NCI-H2107 treated with DMSO at 0.1 percent for 48 hours (cell line): ENCODE results near the gene SARM1.

Experiments
- DNase-seq: peaks from one replicate; lab custom pipeline; 2025; ENCODE audit not compliant: unreplicated experiment; lab: John Stamatoyannopoulos, UW

SARM1 gene

DNA sequence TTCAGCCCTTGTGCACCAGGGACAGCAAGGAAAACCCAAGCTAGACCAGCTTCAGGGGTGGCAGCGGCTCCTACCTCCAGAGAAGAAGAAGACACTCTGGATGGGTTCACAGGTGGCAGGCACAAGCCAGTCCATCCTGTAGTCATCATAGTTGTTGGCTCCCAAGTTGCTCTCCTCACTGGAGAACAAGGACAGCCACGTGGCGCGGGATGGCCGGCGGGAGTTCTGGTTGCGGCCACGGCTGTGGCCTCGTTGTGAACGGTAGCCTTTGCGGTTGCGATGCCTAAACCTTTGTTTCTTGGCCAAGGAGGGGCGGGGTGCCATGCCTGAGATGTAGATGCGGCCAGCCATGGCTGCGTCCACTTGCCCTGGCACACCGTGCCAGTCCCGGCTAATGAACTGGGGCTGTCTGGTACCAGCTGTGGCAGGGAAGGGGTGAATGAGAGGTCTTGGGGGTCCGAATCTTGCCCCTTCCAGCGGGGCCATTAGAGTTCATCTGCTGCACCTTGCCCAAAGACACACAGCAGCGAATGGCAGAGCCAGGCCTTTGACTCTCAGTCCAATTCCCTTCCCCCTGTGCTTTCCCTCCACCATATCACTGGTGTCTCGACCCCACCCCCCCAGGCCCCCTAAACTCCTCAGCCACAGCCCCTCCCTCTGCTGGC lies 3.7 kb upstream of the SARM1 start:
- no peak for DNase-seq

DNA sequence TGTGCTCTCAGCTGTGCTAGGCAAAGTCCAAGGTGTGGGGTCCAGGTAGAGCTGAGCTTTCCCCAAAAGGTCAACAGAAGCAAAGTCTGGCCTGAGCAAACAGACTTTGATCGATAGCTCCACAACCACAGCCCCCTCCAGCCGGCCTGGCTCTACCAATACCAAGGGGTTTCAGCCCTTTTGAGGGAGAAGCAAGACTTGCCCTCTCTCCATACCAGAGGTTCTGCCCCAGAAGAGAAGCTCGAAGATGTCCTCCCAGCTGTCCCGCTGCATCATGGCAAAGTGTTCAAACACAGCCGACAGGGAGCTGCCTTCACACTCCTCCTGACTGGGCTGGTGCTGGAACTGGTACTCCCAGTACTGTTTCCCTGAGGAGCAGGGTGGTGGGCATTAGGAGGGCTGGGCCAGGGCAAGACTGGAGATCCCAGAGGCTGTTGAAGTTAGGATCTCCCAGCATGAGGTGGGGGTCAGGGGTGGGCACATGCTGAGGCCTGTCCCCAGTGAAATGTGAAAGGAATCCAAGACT lies 3.1 kb upstream of the SARM1 start:
- DNase-seq, result no peak

GRCh38 chr17:28368915-28369683 lies 2.4 kb upstream of the SARM1 start:
- DNase-seq, result no peak

GRCh38 chr17:28369684-28370034 lies 1.8 kb upstream of the SARM1 start:
- DNase-seq, result no peak

GRCh38 chr17:28370035-28370743 lies 1.3 kb upstream of the SARM1 start, which contains the start of gene VTN:
VTN (minus strand) TSS chr17:28370307; CDS start chr17:28370203, 104 bp downstream.
- no peak for DNase-seq

DNA sequence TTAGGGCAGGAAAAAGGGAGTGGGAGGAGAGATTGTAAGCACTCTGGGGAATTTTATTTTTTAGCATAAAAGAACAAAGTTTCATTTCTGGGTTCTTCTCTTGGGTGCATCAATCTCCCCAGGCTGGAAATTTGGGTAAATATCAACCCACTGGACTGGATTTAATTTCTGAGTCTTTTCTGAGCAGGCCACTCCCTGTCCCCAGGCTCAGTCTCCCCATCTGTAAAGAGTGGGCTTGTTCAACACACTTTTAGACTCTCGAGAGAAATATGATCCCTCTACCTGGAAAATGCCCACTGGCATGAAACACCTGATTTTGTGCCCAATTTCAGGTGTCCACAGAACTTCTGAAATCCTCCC lies 770 bp upstream of the SARM1 start:
- no peak for DNase-seq

- no peak for DNase-seq
These were observed 880 bp downstream of the SARM1 start for GRCh38 chr17:28372203-28372944.

DNA sequence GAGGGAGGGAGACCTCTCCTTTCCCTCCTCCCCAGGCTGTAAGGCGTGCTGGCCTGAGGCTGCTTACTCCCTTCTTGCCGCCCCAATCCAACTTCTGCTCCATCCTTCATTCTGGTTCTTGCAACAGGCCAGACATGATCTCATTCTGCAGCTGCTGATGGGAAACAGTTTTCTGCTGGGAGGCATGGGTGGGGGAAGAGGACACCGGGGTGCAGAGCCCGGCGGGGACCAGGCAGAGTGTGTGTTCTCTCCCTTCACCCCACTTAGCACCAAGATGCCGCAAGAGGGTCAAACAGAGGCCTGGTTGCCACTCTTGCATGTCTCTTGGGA lies 1.4 kb downstream of the SARM1 start:
- no peak for DNase-seq

- no peak for DNase-seq
These were observed 8.6 kb downstream of the SARM1 start for GRCh38 chr17:28379814-28380801.

GRCh38 chr17:28381141-28381825 lies 9.8 kb downstream of the SARM1 start:
- DNase-seq, result no peak

- DNase-seq, result no peak
These were observed 13.0 kb downstream of the SARM1 start for GRCh38 chr17:28384281-28385036.

DNA sequence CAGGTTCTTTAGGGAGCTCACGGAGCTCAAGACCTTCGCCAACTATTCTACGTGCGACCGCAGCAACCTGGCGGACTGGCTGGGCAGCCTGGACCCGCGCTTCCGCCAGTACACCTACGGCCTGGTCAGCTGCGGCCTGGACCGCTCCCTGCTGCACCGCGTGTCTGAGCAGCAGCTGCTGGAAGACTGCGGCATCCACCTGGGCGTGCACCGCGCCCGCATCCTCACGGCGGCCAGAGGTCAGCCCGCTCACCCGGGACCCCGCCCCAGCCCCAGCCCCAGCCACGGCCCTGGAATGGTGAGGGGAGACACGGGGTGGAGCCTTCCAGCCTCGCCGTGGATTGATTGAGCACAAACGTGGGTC lies 13.5 kb downstream of the SARM1 start:
- DNase-seq, result no peak

DNA sequence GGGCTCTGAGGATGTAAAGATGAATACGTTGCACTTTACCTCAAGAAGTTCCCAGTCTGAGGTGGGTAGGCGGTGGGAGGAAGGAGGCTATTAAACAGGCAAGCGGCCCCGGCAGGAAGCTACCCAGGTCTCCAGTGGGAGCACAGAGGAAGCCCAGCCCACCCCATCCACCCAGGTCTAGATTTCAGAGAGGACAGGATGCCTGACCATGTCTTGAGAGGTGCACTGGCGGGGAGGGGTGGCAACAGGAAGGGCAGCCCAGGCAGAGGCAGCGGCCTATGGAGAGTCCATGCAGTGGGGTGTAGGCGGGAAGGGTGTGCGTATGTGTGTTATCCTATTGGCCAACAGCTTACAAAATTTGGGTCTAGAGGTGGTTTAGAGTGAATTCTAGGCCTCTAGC lies 13.9 kb downstream of the SARM1 start:
- DNase-seq, result no peak

- no peak for DNase-seq
These were observed 14.9 kb downstream of the SARM1 start for GRCh38 chr17:28386391-28386790.

GRCh38 chr17:28388106-28388505 lies 16.6 kb downstream of the SARM1 start:
- no peak for DNase-seq

DNA sequence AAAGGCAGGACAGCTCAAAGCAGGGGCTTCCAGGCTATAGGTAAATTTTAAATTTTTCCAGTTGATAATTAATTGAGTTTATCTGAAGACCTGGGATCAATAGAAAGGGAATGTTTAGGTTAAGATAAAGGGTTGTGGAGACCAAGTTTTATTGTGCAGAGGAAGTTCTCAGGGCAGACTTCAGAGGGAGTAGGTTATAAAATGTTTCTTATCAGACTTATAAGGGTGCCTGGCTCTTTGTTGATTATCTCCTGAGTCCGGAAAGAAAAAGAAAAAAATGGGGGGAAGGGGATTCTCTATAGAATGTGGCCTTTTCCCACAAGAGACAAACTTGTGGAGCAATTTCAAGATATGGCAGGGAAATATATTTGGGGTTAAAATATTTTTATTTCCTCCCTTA lies 18.6 kb downstream of the SARM1 start:
- no peak for DNase-seq

GRCh38 chr17:28390563-28390962 lies 19.1 kb downstream of the SARM1 start:
- no peak for DNase-seq

GRCh38 chr17:28390984-28391383 lies 19.5 kb downstream of the SARM1 start:
- no peak for DNase-seq

GRCh38 chr17:28391401-28391800 lies 19.9 kb downstream of the SARM1 start:
- DNase-seq, result no peak
